ENCODE measurements around the gene IRF5.
"Not testable (repeated sequence)": the region's sequence is repeated elsewhere in the genome, so short reads cannot be mapped to it uniquely, and the experiment has no call there.

IRF5 gene

DNA sequence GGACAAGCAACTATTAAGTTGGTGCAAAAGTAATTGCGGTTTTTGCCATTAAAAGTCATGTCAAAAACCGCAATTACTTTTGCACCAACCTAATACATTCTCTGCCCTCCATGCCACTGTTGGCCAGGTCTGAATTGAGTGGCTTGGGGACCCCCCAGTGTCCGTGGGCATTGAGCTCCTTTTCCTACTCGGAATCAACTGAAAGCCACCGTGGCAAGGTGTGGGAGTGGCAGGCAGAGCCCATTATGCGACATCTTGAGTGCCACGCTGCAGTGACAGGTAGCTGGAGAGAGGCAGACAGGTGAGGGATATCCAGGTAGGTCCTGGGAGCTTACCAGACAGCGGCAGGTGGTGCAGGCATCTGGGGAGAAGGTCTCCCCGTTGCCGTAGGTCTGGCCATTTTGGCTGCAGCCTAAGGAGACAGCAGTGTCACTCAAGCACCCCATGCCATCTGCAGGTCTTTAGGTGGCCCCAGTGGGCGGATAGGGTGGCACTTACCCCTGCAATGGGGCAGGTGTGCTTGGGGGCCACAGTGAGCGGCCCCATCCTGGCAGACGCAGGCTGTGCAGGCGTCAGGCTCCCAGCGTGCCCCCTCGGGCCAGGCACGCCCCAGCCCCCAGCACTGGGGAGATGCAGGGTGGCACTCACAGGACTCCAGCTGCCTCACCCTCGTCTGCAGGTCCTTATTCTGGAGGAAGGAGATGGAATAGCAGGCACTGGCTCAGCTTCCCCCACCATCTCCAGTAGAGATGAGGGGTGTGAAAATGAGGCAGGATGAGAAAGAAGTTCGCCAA is 30.8 kb upstream of the IRF5 start:
- FAIRE-seq: no peak

DNA sequence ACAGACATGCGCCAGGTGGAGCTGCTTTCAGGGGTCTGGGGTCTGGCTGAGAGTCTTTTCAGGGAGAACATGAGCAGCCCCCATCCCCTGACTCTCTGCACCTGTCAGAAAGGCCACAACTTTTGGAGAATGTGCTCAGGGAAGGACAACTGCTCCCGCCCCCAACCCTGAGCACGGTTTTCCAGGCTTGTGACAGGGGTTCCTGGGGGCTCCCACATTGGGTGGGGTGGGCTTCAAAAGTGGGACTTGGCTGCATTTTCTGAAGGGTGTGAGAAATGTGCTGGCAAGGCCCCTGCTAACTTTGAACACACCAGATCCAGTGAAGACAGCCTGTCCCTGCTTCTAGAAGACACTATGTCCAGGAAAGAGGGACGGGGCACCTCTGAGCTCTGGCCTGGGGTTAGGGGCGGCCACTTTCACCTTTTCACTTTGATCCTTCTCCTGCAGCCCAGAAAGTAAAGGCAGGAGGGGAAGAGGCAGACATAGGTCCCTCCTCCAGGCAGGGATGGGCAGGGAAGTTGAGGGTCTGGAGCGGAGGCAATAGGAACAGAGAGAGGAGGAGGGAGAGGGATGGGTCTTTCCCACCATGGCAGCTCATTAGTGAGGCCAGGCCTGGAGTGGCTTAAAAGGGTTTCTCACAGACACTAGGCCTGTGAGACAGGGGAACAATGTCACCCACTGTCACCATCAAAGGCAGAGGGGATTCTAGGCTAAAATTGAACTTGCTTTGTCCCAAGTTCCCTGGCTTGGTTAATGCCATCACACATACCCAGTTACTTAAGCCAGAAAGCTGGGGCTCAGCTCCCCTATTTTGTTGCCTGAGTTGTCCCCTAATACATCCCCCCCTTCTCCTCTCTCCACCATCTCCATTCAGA is 28.7 kb upstream of the IRF5 start:
- FAIRE-seq: no peak

DNA sequence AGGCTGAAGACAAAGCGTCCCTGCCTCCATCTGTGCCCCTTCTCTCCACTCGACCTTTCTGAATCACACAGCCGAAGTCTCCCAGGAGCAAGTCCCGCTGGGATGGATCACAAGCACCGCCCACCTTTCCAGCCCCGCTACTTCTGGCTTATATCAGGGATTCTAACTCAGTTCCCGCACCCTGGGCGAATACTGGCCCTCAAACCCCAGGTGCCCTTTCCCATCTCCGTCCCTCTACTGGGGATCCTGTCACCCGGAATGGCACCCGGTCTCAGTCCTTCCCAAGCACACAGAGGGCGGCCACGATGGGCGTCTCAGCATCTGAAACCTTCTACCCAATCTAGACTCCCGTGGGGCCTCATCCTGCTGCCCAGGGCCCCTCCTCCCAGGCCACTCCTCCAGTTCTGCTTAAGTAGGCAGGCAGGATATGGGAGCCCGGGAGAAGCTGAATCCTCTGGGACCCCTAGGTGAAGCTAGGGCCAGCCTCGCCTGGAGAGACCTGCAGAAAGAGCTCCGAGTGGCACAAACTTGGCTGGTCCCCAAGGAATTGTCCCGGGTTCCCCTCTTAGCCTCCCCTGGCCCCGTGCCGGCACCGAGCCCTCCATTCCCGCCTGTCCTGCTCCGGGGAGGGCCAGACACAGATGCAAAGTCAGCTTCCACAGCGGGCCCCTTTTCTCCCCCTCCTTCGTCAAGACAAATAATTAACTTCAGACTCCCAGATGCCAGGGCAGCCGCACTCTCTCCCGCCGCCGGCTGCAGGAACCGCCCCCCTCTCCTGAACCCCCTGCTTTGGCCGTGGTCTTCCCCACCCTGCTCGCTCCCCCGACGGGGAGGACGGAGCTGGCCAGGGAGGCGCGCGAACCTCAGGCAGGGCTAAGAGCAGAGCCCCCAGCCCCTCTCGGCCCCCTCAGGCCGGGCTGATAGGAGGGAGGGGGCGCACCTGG is 27.8 kb upstream of the IRF5 start:
- FAIRE-seq: no peak

- no peak for FAIRE-seq
Measured at GRCh38 chr7:128910569-128910945, 27.2 kb upstream of the IRF5 start, which contains the start of gene KCP. Gene KCP (minus strand): TSS chr7:128910709. CDS start chr7:128910676, 33 bp downstream.

GRCh38 chr7:128911423-128912031 is 26.2 kb upstream of the IRF5 start:
- no peak for FAIRE-seq

DNA sequence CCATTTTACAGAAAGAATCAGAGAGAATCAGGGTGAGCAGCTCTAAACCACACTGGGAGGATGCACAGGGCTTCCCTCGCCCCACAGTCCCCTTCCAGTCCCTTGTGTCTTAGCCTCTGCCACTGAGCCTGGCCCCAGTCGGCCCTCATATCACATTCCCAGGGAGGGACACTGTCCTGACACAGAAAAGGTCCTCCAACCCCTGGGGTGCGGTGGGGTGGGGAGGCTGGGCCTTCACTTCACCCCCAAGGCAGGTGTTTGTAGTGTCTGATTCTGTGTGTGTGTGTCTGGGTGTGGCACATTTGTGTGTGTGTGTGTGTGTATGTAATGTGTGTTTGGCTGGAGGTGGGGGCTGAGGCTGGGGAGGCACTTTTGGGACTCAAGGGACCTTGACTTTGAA is 25.4 kb upstream of the IRF5 start:
- no peak for FAIRE-seq

GRCh38 chr7:128912709-128913495 is 24.8 kb upstream of the IRF5 start:
- not testable (repeated sequence) for FAIRE-seq

GRCh38 chr7:128913870-128914565 is 23.7 kb upstream of the IRF5 start:
- no peak for FAIRE-seq

DNA sequence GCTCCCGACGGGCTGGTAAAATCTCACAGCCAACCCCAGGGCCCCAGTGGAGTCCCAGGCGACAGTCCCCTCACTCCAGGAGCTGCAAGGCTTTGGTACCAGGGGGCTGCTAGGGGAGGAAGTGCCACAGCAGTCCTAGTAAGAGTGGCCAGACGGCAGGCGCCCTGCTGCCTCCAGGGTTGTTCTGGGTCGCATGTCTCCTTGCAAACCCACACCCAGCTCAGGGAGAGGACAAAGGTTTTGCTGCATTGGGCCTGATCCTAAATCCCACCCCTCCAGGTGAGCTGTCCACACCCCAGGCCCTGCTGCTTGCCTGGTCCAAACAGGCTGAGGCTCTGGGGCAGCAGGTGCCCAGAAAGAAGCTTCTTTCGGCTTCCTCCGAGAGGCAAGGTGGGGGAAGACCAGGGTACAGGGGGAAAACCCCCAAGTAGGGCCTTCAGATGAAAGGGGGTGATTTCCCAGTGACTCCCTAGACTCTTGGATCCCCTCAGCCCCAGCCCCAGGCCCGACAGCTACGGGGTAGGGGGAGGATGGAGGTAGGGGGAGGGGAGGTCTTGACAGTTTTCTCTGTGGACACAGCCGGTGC is 23.1 kb upstream of the IRF5 start:
- no peak for FAIRE-seq

DNA sequence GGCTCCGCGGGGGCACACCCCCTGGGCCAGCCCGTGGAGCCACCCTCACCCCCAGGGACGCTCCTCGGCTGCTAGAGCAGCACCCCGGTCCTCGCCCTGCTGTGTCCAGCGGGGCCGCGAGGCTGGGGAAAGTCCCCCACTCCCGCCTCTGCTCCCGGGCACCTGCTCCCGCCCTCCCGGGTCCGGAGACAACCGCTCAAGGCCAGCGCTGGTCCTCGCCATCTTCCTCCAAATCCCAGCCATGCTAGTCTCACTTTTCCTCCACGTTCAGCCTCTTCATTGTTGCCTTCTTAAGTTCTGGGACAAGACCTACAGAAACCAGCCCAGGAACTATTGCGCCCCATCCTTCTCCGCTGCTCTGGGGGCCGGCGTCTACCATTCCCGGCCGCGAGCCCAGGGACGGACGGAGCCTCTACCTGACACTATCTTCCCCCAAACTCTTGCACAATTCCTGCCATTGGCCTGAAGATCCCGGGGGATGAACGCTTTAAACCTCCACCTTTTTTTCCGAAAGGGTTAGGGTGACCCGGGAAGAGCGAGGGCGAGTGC is 22.4 kb upstream of the IRF5 start:
- FAIRE-seq: no peak

DNA sequence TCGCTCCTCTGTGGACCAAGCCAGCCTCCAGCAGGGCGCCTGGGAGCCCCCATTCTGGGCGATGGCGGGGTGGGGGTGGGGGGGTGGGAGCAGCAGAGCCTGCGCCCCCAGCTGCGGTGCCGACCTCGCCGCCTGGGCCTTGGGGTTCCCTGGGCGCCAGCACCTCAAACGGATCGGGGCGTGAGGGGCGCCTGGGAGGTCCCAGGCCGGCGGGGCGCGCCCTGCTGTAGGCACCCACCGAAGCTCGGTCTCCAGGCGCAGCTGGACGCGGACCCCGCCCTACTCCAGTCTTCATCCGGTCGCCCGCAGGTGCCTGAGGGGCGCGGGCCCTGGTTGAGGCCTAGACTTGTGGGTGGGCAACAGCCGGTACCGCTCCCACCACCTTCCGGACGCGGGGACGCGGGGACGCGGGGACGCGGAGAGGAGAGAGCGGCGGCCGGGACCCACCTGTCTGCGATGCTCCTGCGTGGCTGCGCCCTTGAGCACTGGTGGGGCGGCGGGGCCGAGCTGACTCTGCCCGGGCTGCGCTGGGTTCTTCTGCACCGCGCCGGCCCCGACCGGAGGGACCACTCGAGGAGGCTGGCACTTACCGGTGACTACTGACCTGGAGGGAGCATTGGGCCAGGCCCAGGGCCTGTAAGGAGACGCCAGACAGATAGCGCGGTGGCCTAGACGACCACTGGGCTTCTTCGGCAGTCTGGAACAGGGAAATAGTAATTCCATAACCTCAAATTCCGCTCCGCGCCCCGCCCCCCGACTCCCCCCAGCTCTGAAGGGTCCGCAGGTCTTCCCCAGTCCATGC is 21.7 kb upstream of the IRF5 start:
- no peak for FAIRE-seq

DNA sequence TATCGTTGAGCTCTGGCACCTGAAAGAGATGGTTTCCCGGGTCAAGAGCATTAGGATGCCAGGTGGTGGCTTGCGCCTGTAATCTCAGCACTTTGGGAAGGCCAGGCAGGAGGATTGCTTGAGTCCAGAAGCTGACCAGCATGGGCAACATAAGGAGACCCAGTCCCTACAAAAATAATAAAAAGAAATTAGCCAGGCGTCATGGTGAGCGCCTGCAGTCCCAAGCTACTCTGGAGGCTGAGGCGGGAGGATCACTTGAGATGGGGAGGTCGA is 21.1 kb upstream of the IRF5 start:
- FAIRE-seq: no peak

GRCh38 chr7:128917122-128917521 is 20.6 kb upstream of the IRF5 start:
- FAIRE-seq: no peak

GRCh38 chr7:128918016-128918665 is 19.6 kb upstream of the IRF5 start:
- FAIRE-seq: no peak

DNA sequence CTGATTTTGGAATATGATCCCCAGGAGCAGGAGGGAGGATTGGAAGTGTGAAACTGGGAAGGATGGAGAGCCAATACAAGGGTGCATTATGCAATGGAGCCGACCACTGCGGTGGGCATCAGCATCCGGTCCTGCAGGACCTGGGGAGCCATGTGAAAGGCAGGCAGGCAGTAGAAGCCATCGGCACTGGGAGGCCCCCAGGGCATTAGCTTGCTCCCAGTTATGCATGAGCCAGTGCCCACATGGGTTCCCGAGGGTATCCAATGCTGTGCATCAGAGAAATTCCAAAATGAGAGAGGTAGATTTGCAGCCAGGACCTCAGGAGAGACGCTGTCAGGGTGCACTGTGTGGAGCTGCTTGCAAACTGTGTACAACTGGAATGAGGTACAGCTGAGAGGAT is 18.5 kb upstream of the IRF5 start:
- no peak for FAIRE-seq

GRCh38 chr7:128919881-128920799 is 17.6 kb upstream of the IRF5 start:
- no peak for FAIRE-seq

DNA sequence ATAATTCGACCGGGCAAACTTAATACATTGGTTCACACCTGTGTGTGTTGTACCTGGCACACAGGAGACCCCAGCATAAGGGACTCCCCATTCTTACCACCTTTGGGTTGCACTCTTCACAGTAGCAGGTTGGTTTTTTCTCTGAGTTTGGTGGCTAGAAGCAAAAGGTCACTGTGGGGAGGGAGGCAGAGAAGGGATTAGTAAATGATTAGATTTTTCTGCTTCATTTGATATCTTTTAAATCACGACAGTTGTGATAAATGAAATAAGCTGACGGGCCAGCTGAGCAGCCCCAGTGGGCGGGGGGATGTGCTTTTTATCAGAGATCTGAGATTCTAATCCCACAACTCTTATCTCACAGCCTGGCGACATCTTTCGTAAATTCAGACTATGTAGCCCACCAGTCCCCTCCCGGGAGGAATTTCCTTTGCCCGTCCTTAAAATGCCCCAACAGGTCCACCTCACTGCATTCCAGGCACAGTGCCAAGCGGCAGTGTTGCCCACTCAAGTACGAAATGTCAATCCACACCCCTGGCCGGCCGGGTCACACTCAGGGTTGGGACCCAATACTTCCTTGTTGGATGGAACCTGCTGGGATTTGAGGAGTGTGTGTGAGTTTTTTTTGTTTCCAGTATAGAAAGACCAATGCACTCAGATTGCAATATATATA is 16.7 kb upstream of the IRF5 start:
- no peak for FAIRE-seq

All from TTC549 (cell line).